ENCODE results near the gene GRIA1. TPM values are rescaled to one million over a fixed set of nuclear protein-coding genes. Genes with fewer than 3 reads are reported as not detected.

Gene GRIA1
- total and polyA plus RNA-seq, 10 of the 15 experiments (the other 5 are each of a cell fraction or from before 2014, with no cell fraction given): 0.04 to 0.18 (median 0.04) TPM; not detected in 7

DNA sequence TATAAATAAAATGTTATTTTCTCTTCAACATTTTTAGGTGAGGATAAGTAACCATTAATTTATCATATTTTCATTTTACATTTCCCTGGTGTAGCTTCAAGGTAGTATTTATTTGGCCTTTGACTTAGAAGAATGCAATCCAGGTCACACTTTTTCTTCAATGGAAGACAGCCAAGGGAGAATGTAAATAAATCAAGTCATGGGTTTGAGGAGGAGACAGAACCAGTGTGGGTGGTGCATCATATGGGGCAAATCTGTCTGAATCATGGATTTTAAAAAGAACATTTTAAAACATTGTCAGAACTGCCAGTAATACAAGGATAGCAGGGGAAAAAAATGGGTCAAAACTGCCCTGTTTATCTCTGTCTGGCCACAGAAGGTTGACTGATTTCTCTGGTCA is 318.7 kb downstream of the GRIA1 start:
- Histone ChIP-seq H4K20me1 (ENCODE audit: control insufficient read depth, insufficient read depth) (no peaks in the 10 kb centered on the region), H3K9ac (ENCODE audit: control insufficient read depth, insufficient read depth, low read length) (no peak overlapping the region), H3K4me1 (ENCODE audit: control insufficient read depth, insufficient read depth, low read length) (no peaks in the 10 kb centered on the region), H2AFZ (ENCODE audit: control insufficient read depth, low read depth, low read length) (no peak overlapping the region), H3K9me3 (replicated peaks; ENCODE audit: control insufficient read depth, insufficient read depth, low read length) (no peaks in the 10 kb centered on the region), H3K4me3 (no peak overlapping the region), H3K4me2 (ENCODE audit: control insufficient read depth, insufficient read depth) (no peak overlapping the region), H3K79me2 (ENCODE audit: control insufficient read depth, insufficient read depth, low read length) (no peaks in the 10 kb centered on the region), H3K36me3 (ENCODE audit: control insufficient read depth in 2 of 2, insufficient read depth in 2 of 2, low read length in 1 of 2) (no peaks in the 10 kb centered on the region), H3K27me3 (replicated peaks in 1 of 2; ENCODE audit: control insufficient read depth in 2 of 2, insufficient read depth in 2 of 2, low read length in 1 of 2) (no peaks in the 10 kb centered on the region), H3K27ac (ENCODE audit: control insufficient read depth, insufficient read depth) (no peak overlapping the region)
- CTCF ChIA-PET: no interaction called here
- intact Hi-C loops (cut with micrococcal nuclease; ENCODE audit: unreplicated experiment): no loop called here
- TF ChIP-seq MTA2 (IDR thresholded peaks at IDR 0.05; ENCODE audit: low read depth) (no peak), NFYA (IDR thresholded peaks at IDR 0.05; ENCODE audit: borderline replicate concordance, low read depth, low read length) (no peak), MTA3 (IDR thresholded peaks at IDR 0.05; ENCODE audit: borderline replicate concordance, low read length) (no peak), RELA (IDR thresholded peaks at IDR 0.05; ENCODE audit: borderline replicate concordance, partially characterized antibody) (no peak), HCFC1 (IDR thresholded peaks at IDR 0.05; ENCODE audit: low read length) (no peak), KLF5 (IDR thresholded peaks at IDR 0.05; ENCODE audit: partially characterized antibody) (no peak), RAD51 (IDR thresholded peaks at IDR 0.05) (no peak), NR2C1 (IDR thresholded peaks at IDR 0.05) (no peak), BRCA1 (IDR thresholded peaks at IDR 0.05; ENCODE audit: low read depth, low read length) (no peak), CEBPB (IDR thresholded peaks at IDR 0.05; ENCODE audit: borderline replicate concordance in 1 of 2, low read depth in 2 of 2, low read length in 2 of 2) (no peak), SP1 (IDR thresholded peaks at IDR 0.05; ENCODE audit: low read depth, low read length) (no peak)
- TF ChIP-seq, protein P1, sequence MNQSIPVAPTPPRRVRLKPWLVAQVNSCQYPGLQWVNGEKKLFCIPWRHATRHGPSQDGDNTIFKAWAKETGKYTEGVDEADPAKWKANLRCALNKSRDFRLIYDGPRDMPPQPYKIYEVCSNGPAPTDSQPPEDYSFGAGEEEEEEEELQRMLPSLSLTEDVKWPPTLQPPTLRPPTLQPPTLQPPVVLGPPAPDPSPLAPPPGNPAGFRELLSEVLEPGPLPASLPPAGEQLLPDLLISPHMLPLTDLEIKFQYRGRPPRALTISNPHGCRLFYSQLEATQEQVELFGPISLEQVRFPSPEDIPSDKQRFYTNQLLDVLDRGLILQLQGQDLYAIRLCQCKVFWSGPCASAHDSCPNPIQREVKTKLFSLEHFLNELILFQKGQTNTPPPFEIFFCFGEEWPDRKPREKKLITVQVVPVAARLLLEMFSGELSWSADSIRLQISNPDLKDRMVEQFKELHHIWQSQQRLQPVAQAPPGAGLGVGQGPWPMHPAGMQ (IDR thresholded peaks at IDR 0.05; ENCODE audit: borderline replicate concordance): no peak
- BruUV-seq (replicated peaks): no TSS peak
- POLR2A ChIA-PET: no interaction called here
- FAIRE-seq (no peak), DNase-seq (ENCODE audit: low read depth, low spot score) (no peak), ATAC-seq (no peak)
- SMC1A ChIA-PET (ENCODE audit: uncharacterized antibody, unreplicated experiment): no interaction called here
- in situ Hi-C loops (cut with MboI): no loop called here
- RAD21 ChIA-PET (ENCODE audit: unreplicated experiment): no interaction called here

Data from GM12878 (cell line).